WTC11 (cell line): ENCODE results near the gene LIX1L. TPM values are rescaled to one million over a fixed set of nuclear protein-coding genes. Genes with fewer than 3 reads are reported as not detected.

ENCODE experiments used
- ATAC-seq: fragments of 200-7000 bp; cut with Tn5 transposase; 2 replicates; pipeline ENCODE4 v1.10.0; 2021; ENCODE audit warnings: mild to moderate bottlenecking, moderate library complexity
- CTCF ChIA-PET: fragments of 300-600 bp; sonication (Branson Sonifier 250); formaldehyde crosslinking; loops from one replicate; lab custom pipeline; 2021; ENCODE audit warnings: antibody characterized with exemption; lab: Charles Lee
- POLR2A ChIA-PET: fragments of 350-600 bp; sonication (Branson Sonifier 250); formaldehyde crosslinking; loops from one replicate; lab custom pipeline; 2021; ENCODE audit warnings: antibody characterized with exemption; lab: Charles Lee
- DNase-seq: peaks from one replicate; pipeline ENCODE4 v3.0.0; 2021; ENCODE audit warnings: low spot score
- H3K27ac Mint-ChIP-seq: 2 replicates; pipeline ENCODE4 v1.8.0; 2021; ENCODE audit warnings: mixed read lengths
- H3K27me3 Mint-ChIP-seq: 2 replicates; pipeline ENCODE4 v1.8.0; 2021; ENCODE audit warnings: low read depth, mild to moderate bottlenecking, moderate library complexity, mixed read lengths
- H3K36me3 Mint-ChIP-seq: 2 replicates; pipeline ENCODE4 v1.8.0; 2021; ENCODE audit warnings: mixed read lengths
- H3K4me1 Mint-ChIP-seq: 2 replicates; pipeline ENCODE4 v1.8.0; 2022; ENCODE audit warnings: mixed read lengths
- H3K4me3 Mint-ChIP-seq: 2 replicates; pipeline ENCODE4 v1.8.0; 2021; ENCODE audit warnings: mild to moderate bottlenecking, moderate library complexity, mixed read lengths
- H3K9me3 Mint-ChIP-seq: 2 replicates; pipeline ENCODE4 v1.8.0; 2021; ENCODE audit warnings: mixed read lengths
- AR ChIP-seq: fragments of 250-450 bp; sonication (Bioruptor Pico); IDR thresholded peaks from 2 replicates; pipeline ENCODE4 v1.9.0; 2021; ENCODE audit warnings: mild to moderate bottlenecking
- ATF6 ChIP-seq: sonication (generic); formaldehyde crosslinking; IDR thresholded peaks from 2 replicates; pipeline ENCODE4 v1.8.1; 2023; ENCODE audit warnings: mild to moderate bottlenecking, missing genetic modification reagents
- CREB1 ChIP-seq: sonication (generic); formaldehyde crosslinking; IDR thresholded peaks from 2 replicates; pipeline ENCODE4 v1.8.0; 2023; ENCODE audit warnings: mild to moderate bottlenecking, missing genetic modification reagents
- E2F4 ChIP-seq: sonication (generic); formaldehyde crosslinking; IDR thresholded peaks from 2 replicates; pipeline ENCODE4 v1.8.1; 2022; ENCODE audit warnings: low read depth, mild to moderate bottlenecking, moderate library complexity, missing genetic modification reagents, borderline replicate concordance
- FOXP1 ChIP-seq: sonication (generic); formaldehyde crosslinking; IDR thresholded peaks from 2 replicates; pipeline ENCODE4 v1.8.0; 2022; ENCODE audit warnings: missing genetic modification reagents, mild to moderate bottlenecking, moderate library complexity, borderline replicate concordance
- IRF2 ChIP-seq: sonication (generic); formaldehyde crosslinking; IDR thresholded peaks from 2 replicates; pipeline ENCODE4 v1.8.0; 2022; ENCODE audit warnings: low read depth, missing genetic modification reagents, borderline replicate concordance
- MYBL2 ChIP-seq: sonication (generic); formaldehyde crosslinking; IDR thresholded peaks from 2 replicates; pipeline ENCODE4 v1.8.1; 2023; ENCODE audit warnings: mild to moderate bottlenecking, moderate library complexity, missing genetic modification reagents
- NFYB ChIP-seq: sonication (generic); formaldehyde crosslinking; conservative IDR thresholded peaks from 2 replicates; pipeline ENCODE4 v1.8.0; 2022; ENCODE audit warnings: low read depth, missing genetic modification reagents
- NR2C2 ChIP-seq: sonication (generic); formaldehyde crosslinking; IDR thresholded peaks from 2 replicates; pipeline ENCODE4 v1.8.0; 2022; ENCODE audit warnings: mild to moderate bottlenecking, missing genetic modification reagents
- PREB ChIP-seq: sonication (generic); formaldehyde crosslinking; IDR thresholded peaks from 2 replicates; pipeline ENCODE4 v1.8.1; 2022; ENCODE audit warnings: mild to moderate bottlenecking, missing genetic modification reagents, moderate library complexity, borderline replicate concordance
- PRRX2 ChIP-seq: fragments of 250-450 bp; sonication (Bioruptor Pico); IDR thresholded peaks from 2 replicates; pipeline ENCODE4 v1.8.0; 2021; ENCODE audit warnings: mild to moderate bottlenecking
- TCF7 ChIP-seq: sonication (generic); formaldehyde crosslinking; IDR thresholded peaks from 2 replicates; pipeline ENCODE4 v1.8.0; 2022; ENCODE audit warnings: mild to moderate bottlenecking, low read depth, missing genetic modification reagents, moderate library complexity
- ZNF121 ChIP-seq: sonication (generic); formaldehyde crosslinking; IDR thresholded peaks from 2 replicates; pipeline ENCODE4 v1.8.0; 2023; ENCODE audit warnings: missing genetic modification reagents
- ZNF219 ChIP-seq: sonication (generic); formaldehyde crosslinking; IDR thresholded peaks from 2 replicates; pipeline ENCODE4 v1.8.0; 2023; ENCODE audit warnings: missing genetic modification reagents, mild to moderate bottlenecking, borderline replicate concordance
- ZNF396 ChIP-seq: fragments of 250-450 bp; sonication (Bioruptor Pico); IDR thresholded peaks from 2 replicates; pipeline ENCODE4 v1.8.0; 2021; ENCODE audit warnings: mild to moderate bottlenecking, moderate library complexity, borderline replicate concordance
- ZNF423 ChIP-seq: fragments of 250-450 bp; sonication (Bioruptor Pico); IDR thresholded peaks from 2 replicates; pipeline ENCODE4 v2.1.2; 2022; ENCODE audit warnings: mild to moderate bottlenecking, moderate library complexity
- ZNF425 ChIP-seq: fragments of 250-450 bp; sonication (Bioruptor Pico); conservative IDR thresholded peaks from 2 replicates; pipeline ENCODE4 v1.9.0; 2021; ENCODE audit warnings: mild to moderate bottlenecking
- ZSCAN18 ChIP-seq: fragments of 250-450 bp; sonication (Bioruptor Pico); IDR thresholded peaks from 2 replicates; pipeline ENCODE4 v2.1.2; 2022; ENCODE audit warnings: mild to moderate bottlenecking, moderate library complexity
- total RNA-seq: library from RNA; stranded (reverse); gene quantifications from 3 replicates; pipeline ENCODE4 v1.2.3, GENCODE V29; 2021

Gene LIX1L
- total RNA-seq, 1 experiment from 2014 or later, result 3.0 TPM

GRCh38 chr1:145952903-145953302, 4.9 kb downstream of the LIX1L start:
- H3K36me3 Mint-ChIP-seq, result no peaks in the 10 kb centered on the region
- TF ChIP-seq E2F4 (CRISPR knock-in tag) (no peak), CREB1 (no peak), ZNF219 (CRISPR knock-in tag) (no peak), NR2C2 (no peak), MYBL2 (CRISPR knock-in tag) (no peak), IRF2 (CRISPR knock-in tag) (no peak), AR (CRISPR knock-in tag) (no peak), PRRX2 (CRISPR knock-in tag) (no peak), ATF6 (CRISPR knock-in tag) (no peak), ZNF121 (CRISPR knock-in tag) (no peak), ZSCAN18 (CRISPR knock-in tag) (no peak), ZNF423 (CRISPR knock-in tag) (no peak)
- no peaks in the 10 kb centered on the region for H3K9me3 Mint-ChIP-seq
- ChIA-PET POLR2A (no interaction called here), CTCF (interaction anchor here (2.1 kb wide), 1 partner anchor 61 kb away, joined by 5 read pairs; no protein-coding TSS in a partner anchor)
- peaks cover 49% of the 10 kb centered on the region for H3K27me3 Mint-ChIP-seq
- H3K27ac Mint-ChIP-seq, result no peak overlapping the region
- peaks cover 14% of the 10 kb centered on the region for H3K4me1 Mint-ChIP-seq
- DNase-seq, result no peak
- no peak for ATAC-seq
- no peak overlapping the region for H3K4me3 Mint-ChIP-seq

- DNase-seq (no peak), ATAC-seq (no peak)
- H3K27ac Mint-ChIP-seq, result no peak overlapping the region
- H3K36me3 Mint-ChIP-seq, result no peaks in the 10 kb centered on the region
- POLR2A ChIA-PET, result no interaction called here
- no peaks in the 10 kb centered on the region for H3K9me3 Mint-ChIP-seq
- TF ChIP-seq NFYB (CRISPR knock-in tag), result no peak
- no peak for TF ChIP-seq TCF7 (CRISPR knock-in tag)
- TF ChIP-seq ZNF425, result no peak
- TF ChIP-seq FOXP1, result no peak
- no peak for TF ChIP-seq PREB
- TF ChIP-seq NR2C2, result no peak
- TF ChIP-seq ZNF396, result no peak
- CTCF ChIA-PET, result interaction anchor here (0.7 to 1.0 kb wide), 2 partner anchors 60 to 106 kb away, joined by 3 to 5 read pairs; partner anchors contain the start of gene NUDT17
- no peak overlapping the region for H3K4me3 Mint-ChIP-seq
- peaks cover 38% of the 10 kb centered on the region for H3K27me3 Mint-ChIP-seq
- H3K4me1 Mint-ChIP-seq, result peaks cover 19% of the 10 kb centered on the region
These were observed 6.3 kb downstream of the LIX1L start for GRCh38 chr1:145951526-145951925.
